Uterus (tissue), 2 donors: ENCODE results near the gene SYT9.

Experiments used
- CTCF ChIP-seq, 4 experiments: fragments of 200-600 bp in 2 of 4; fragments of 450-650 bp in 2 of 4; sonication (generic) in 2 of 4; IDR thresholded peaks; one replicate each; pipeline ENCODE4 v1.5.1; 2016 to 2019; ENCODE audit warnings: antibody characterized with exemption in 4 of 4, mild to moderate bottlenecking in 2 of 4, moderate library complexity in 1 of 4
- POLR2A ChIP-seq, 2 donors: fragments of 450-650 bp; IDR thresholded peaks; one replicate each; pipeline ENCODE4 v1.6.1; 2016; ENCODE audit warnings: antibody characterized with exemption in 2 of 2, mild to moderate bottlenecking in 1 of 2, moderate library complexity in 1 of 2

DNA sequence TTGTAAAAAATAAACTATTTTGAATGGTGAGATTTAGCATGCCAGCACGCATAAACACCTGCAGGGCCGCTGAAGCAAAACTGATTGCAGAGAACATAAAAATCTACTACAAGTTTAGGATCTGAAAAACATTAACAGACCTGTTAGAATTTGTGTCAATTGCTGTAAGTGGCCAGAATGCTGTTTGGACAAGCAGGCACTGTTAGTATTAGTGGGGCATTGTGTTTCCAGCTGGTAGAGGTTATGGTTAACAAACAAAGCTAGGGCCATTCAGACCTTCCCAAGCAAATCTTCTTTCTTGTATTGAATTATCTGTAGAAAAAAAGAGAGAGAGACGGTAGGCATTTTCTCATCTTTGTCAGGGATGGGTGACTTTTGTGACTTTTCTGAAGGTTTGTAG is 176.0 kb downstream of the SYT9 start:
- no peak for TF ChIP-seq POLR2A (IDR thresholded peaks at IDR 0.05)
- no peak for TF ChIP-seq CTCF (IDR thresholded peaks at IDR 0.05)
